ENCODE results near the gene XCL2. TPM values are rescaled to one million over a fixed set of nuclear protein-coding genes. Genes with fewer than 3 reads are reported as not detected.
A peak's percentile ranks its signal among the peaks of the same experiment; 100 is the strongest.

The XCL2 gene
- total RNA-seq, 1 experiment from 2014 or later = not detected

DNA sequence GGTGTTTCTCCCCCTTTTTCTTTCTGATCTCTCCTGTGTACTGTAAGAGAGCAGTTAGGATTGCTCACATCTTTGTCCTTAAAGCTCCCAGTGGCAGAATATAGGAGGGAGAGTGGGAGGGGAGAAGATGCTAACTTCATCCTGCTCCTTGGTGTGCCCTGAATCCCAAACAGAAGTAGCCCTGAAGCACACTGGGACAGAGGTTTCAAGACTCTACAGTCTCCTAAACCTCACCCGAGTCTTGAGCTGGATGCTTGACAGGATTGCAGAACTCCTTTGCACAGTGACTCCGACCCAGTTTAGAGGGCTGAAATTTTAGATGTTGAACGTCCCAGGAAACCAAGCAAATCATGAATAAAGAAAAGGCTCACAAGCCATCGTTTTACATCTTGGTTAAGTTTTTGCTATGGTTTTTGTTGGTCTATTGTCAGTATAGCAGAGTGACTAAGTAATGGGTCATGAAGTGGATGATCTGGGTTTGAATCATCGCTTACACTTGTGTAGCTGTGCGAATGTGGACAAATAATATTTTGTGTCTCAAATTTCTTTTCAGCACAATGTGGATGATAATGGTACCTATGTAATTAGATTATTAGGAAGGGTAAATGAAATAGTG, 37.5 kb downstream of the XCL2 start:
- no peak overlapping the region for H3K4me3 ChIP-seq (ENCODE audit: low read length)
- H2AFZ ChIP-seq (ENCODE audit: low read length) = no peak overlapping the region
- no peaks in the 10 kb centered on the region for H3K4me1 ChIP-seq (ENCODE audit: low read length)
- H4K20me1 ChIP-seq (ENCODE audit: insufficient read depth, low read depth, low read length) = no peaks in the 10 kb centered on the region
- H3K79me2 ChIP-seq (ENCODE audit: low read length) = no peaks in the 10 kb centered on the region
- no peak overlapping the region for H3K9ac ChIP-seq (ENCODE audit: low read length)
- no peaks in the 10 kb centered on the region for H3K9me3 ChIP-seq (ENCODE audit: low read length)
- H3K27me3 ChIP-seq (ENCODE audit: low read length) = no peaks in the 10 kb centered on the region
- no peaks in the 10 kb centered on the region for H3K9me2 ChIP-seq (replicated peaks; ENCODE audit: insufficient read depth, low read length)
- H3K4me2 ChIP-seq (ENCODE audit: low read depth, low read length, poor library complexity, severe bottlenecking) = no peak overlapping the region
- H3K27ac ChIP-seq (ENCODE audit: low read length) = no peak overlapping the region
- no peak for DNase-seq
- H3K36me3 ChIP-seq (ENCODE audit: insufficient read depth, low read length) = no peaks in the 10 kb centered on the region

DNA sequence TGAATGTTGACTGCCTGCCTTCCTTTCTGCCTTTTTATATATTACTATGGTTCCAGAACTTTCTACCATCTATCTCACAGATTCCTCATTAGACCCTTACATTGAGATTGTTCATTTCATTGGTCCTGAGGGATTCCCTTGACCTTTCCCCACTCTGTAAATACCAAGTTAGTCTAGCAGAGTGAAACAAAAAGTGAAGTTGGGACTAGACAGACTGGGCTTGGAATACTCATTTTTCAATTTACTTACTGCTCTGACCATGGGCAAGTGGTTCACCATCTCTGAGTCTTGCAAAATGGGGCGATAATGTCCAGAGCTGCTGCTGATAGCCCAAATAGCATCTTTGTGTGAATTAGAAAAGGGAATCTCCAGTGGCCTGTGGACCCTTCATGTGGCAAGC, 38.8 kb downstream of the XCL2 start:
- Histone ChIP-seq H2AFZ (ENCODE audit: low read length) (no peak overlapping the region), H3K9ac (ENCODE audit: low read length) (no peak overlapping the region), H3K9me2 (replicated peaks; ENCODE audit: insufficient read depth, low read length) (no peaks in the 10 kb centered on the region), H3K36me3 (ENCODE audit: insufficient read depth, low read length) (no peaks in the 10 kb centered on the region), H3K79me2 (ENCODE audit: low read length) (no peaks in the 10 kb centered on the region), H3K4me2 (ENCODE audit: low read depth, low read length, poor library complexity, severe bottlenecking) (no peak overlapping the region), H3K27ac (ENCODE audit: low read length) (no peak overlapping the region), H3K27me3 (ENCODE audit: low read length) (no peaks in the 10 kb centered on the region), H3K4me3 (ENCODE audit: low read length) (no peak overlapping the region), H3K4me1 (ENCODE audit: low read length) (no peaks in the 10 kb centered on the region), H4K20me1 (ENCODE audit: insufficient read depth, low read depth, low read length) (no peaks in the 10 kb centered on the region), H3K9me3 (ENCODE audit: low read length) (no peaks in the 10 kb centered on the region)
- no peak for DNase-seq

DNA sequence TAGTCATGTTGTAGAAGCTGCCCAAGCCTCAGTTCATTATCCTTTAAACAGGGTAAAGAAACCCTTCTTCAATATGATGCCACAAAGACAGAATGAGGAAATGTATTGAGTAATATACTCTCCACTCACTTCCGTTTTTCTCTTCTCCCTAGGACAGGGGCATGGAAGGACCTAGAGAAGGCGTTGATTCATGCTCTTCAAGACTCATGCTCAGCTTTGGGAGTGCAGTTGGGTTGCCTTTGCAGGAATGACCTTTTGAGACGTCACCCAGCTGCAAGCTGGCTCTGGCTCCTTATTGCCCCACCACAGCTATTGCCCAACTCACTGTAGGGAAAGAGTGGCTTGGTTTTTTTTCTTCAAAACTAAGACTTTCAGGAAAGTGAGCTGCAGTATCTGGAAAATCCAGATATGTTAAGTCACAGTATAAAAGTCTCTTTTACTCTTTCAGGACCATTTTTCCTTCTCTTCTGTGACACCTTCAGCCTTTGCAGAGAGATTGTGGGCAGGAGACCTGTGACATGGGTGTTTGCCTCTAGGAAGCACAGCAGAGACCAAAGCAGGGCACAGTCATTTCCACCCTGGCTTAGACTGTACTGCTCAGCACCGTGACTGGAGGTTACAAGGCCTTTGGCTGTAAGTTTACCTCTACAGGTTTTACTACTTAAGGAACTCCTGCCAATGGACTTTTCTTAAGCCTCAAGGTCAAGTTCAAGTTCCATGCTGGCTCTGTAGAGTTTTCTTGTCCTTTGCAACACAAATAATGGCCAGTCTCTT, 39.5 kb downstream of the XCL2 start:
- Histone ChIP-seq H4K20me1 (ENCODE audit: insufficient read depth, low read depth, low read length) (no peaks in the 10 kb centered on the region), H3K9ac (ENCODE audit: low read length) (no peak overlapping the region), H3K9me3 (ENCODE audit: low read length) (no peaks in the 10 kb centered on the region), H3K4me1 (ENCODE audit: low read length) (no peaks in the 10 kb centered on the region), H2AFZ (ENCODE audit: low read length) (no peak overlapping the region), H3K4me3 (ENCODE audit: low read length) (no peak overlapping the region), H3K4me2 (ENCODE audit: low read depth, low read length, poor library complexity, severe bottlenecking) (no peak overlapping the region), H3K27ac (ENCODE audit: low read length) (no peak overlapping the region), H3K9me2 (replicated peaks; ENCODE audit: insufficient read depth, low read length) (no peaks in the 10 kb centered on the region), H3K79me2 (ENCODE audit: low read length) (no peaks in the 10 kb centered on the region), H3K36me3 (ENCODE audit: insufficient read depth, low read length) (no peaks in the 10 kb centered on the region), H3K27me3 (ENCODE audit: low read length) (no peaks in the 10 kb centered on the region)
- peak; percentile 42 for DNase-seq

DNA sequence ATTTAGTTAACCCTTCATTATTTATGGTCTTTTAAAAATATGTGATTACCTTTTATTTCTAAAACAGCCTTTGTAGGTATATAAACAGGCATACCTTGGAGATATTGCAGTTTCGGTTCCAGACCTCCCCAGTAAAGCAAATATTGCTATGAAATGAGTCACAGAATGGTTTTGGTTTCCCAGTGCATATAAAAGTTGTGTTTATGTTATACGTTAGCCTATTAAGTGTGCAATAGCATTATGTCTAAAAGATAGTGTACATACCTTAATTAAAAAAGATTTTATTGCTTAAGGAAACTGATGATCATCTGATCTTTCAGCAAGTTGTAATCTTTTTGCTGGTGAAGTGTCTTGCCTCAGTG, 44.1 kb downstream of the XCL2 start:
- Histone ChIP-seq H3K27me3 (ENCODE audit: low read length) (0 out of 2 replicates have a peak, but pooled peaks cover 2% of the 10 kb centered on the region), H3K36me3 (ENCODE audit: insufficient read depth, low read length) (no peaks in the 10 kb centered on the region), H3K9me3 (ENCODE audit: low read length) (no peaks in the 10 kb centered on the region), H3K4me3 (ENCODE audit: low read length) (no peak overlapping the region), H2AFZ (ENCODE audit: low read length) (no peak overlapping the region), H4K20me1 (ENCODE audit: insufficient read depth, low read depth, low read length) (no peaks in the 10 kb centered on the region), H3K9me2 (replicated peaks; ENCODE audit: insufficient read depth, low read length) (no peaks in the 10 kb centered on the region), H3K4me1 (ENCODE audit: low read length) (no peaks in the 10 kb centered on the region), H3K27ac (ENCODE audit: low read length) (no peak overlapping the region), H3K79me2 (ENCODE audit: low read length) (no peaks in the 10 kb centered on the region), H3K9ac (ENCODE audit: low read length) (no peak overlapping the region), H3K4me2 (ENCODE audit: low read depth, low read length, poor library complexity, severe bottlenecking) (no peak overlapping the region)
- no peak for DNase-seq

DNA sequence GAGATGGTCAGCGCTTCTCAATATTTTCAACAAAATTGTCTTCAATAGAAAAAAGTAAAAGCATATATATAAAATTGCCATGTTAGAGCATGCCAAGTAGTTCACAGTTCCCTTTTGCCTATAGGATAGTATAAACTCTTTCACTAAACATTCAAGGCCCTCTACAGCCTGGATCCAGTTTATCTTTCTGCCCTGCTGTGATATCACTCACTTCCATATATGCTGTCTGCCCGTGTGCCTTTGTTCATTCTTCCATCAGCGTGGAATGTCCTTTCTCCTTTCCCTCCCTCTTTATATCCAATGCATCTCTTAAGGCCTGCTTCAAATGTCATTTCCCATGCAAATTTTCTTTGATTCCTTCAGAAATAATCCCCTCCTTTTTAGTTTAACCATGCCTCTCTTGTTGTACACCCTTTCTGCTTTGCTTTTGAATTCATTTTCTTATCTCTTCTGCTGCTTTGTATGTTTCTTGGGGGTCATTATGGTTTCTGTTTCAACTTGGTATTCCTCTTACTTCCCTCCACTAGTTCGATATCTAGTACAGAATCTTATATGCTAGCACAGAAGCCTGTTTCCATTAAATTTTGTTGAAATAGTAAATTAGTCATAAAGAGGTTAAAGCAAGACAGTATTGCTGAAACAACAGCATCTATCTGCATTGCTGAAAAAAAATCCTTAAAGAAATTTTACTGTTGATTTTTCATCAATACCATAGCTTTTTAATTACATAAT, 44.7 kb downstream of the XCL2 start:
- no peak overlapping the region for H3K4me2 ChIP-seq (ENCODE audit: low read depth, low read length, poor library complexity, severe bottlenecking)
- no peaks in the 10 kb centered on the region for H3K79me2 ChIP-seq (ENCODE audit: low read length)
- no peak overlapping the region for H3K9ac ChIP-seq (ENCODE audit: low read length)
- no peaks in the 10 kb centered on the region for H3K9me2 ChIP-seq (replicated peaks; ENCODE audit: insufficient read depth, low read length)
- no peak overlapping the region for H3K4me3 ChIP-seq (ENCODE audit: low read length)
- no peak overlapping the region for H2AFZ ChIP-seq (ENCODE audit: low read length)
- H3K4me1 ChIP-seq (ENCODE audit: low read length) = no peaks in the 10 kb centered on the region
- no peak overlapping the region for H3K27ac ChIP-seq (ENCODE audit: low read length)
- no peaks in the 10 kb centered on the region for H3K9me3 ChIP-seq (ENCODE audit: low read length)
- H4K20me1 ChIP-seq (ENCODE audit: insufficient read depth, low read depth, low read length) = no peaks in the 10 kb centered on the region
- H3K36me3 ChIP-seq (ENCODE audit: insufficient read depth, low read length) = no peaks in the 10 kb centered on the region
- 0 out of 2 replicates have a peak, but pooled peaks cover 2% of the 10 kb centered on the region for H3K27me3 ChIP-seq (ENCODE audit: low read length)
- DNase-seq = no peak

DNA sequence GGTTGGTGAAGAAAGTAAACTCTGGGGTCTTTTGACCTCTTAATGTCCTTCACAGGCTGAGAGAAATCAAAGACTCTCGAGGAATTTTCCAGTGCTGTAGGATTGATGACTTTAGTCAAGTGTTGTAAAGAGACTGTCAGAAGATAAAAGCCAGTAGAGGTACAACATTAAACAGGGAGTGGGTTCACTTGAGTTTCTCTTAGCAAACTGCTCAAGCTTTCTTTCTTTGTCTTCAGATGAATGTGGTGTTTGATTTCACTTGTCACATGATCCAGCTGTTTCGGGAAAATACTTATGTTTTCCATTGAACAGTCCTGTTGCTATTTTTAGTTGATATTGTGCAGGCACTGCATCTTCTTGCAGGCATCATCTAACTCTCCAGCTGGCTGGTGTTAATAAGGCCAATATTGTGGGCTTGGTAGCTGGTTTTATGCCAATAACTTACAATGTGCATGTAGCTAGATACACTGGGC, 45.6 kb downstream of the XCL2 start:
- no peak overlapping the region for H3K4me2 ChIP-seq (ENCODE audit: low read depth, low read length, poor library complexity, severe bottlenecking)
- no peak overlapping the region for H2AFZ ChIP-seq (ENCODE audit: low read length)
- no peaks in the 10 kb centered on the region for H3K4me1 ChIP-seq (ENCODE audit: low read length)
- 0 out of 2 replicates have a peak, but pooled peaks cover 2% of the 10 kb centered on the region for H3K27me3 ChIP-seq (ENCODE audit: low read length)
- no peaks in the 10 kb centered on the region for H3K9me3 ChIP-seq (ENCODE audit: low read length)
- no peaks in the 10 kb centered on the region for H3K36me3 ChIP-seq (ENCODE audit: insufficient read depth, low read length)
- H4K20me1 ChIP-seq (ENCODE audit: insufficient read depth, low read depth, low read length) = no peaks in the 10 kb centered on the region
- H3K9ac ChIP-seq (ENCODE audit: low read length) = no peak overlapping the region
- DNase-seq = no peak
- no peaks in the 10 kb centered on the region for H3K9me2 ChIP-seq (replicated peaks; ENCODE audit: insufficient read depth, low read length)
- no peaks in the 10 kb centered on the region for H3K79me2 ChIP-seq (ENCODE audit: low read length)
- H3K4me3 ChIP-seq (ENCODE audit: low read length) = no peak overlapping the region
- no peak overlapping the region for H3K27ac ChIP-seq (ENCODE audit: low read length)

DNA sequence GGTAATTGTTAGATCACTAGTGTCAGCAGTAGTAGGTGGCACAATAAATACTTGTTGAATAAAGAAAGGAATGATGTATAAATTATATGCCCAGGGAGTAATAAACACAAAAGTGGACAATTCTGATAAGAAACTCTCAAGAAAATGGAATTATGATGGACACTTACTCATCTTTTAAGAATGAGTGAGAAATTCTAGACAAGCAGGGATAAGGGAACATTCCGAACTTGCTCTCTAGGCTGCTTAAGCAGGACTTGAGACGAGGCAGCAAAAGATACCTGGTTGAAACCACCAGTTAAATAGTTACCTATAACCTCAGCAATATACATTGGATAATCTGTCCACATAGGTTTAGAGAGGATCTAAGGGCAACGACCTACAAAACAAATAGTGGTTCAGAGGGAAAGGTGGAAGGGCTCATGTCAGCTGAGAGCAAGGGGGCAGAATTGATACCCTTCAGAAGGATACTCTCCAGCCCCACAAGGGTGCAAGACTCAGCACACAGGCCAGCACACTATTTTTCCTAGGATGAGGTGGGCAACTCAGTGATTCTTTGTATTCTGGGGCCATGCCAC, 46.3 kb downstream of the XCL2 start:
- no peaks in the 10 kb centered on the region for H3K79me2 ChIP-seq (ENCODE audit: low read length)
- H3K27ac ChIP-seq (ENCODE audit: low read length) = no peak overlapping the region
- H3K4me3 ChIP-seq (ENCODE audit: low read length) = no peak overlapping the region
- H3K4me2 ChIP-seq (ENCODE audit: low read depth, low read length, poor library complexity, severe bottlenecking) = no peak overlapping the region
- DNase-seq = no peak
- H4K20me1 ChIP-seq (ENCODE audit: insufficient read depth, low read depth, low read length) = no peaks in the 10 kb centered on the region
- H3K4me1 ChIP-seq (ENCODE audit: low read length) = no peaks in the 10 kb centered on the region
- 0 out of 2 replicates have a peak, but pooled peaks cover 2% of the 10 kb centered on the region for H3K27me3 ChIP-seq (ENCODE audit: low read length)
- no peak overlapping the region for H3K9ac ChIP-seq (ENCODE audit: low read length)
- no peaks in the 10 kb centered on the region for H3K9me2 ChIP-seq (replicated peaks; ENCODE audit: insufficient read depth, low read length)
- no peaks in the 10 kb centered on the region for H3K9me3 ChIP-seq (ENCODE audit: low read length)
- H3K36me3 ChIP-seq (ENCODE audit: insufficient read depth, low read length) = no peaks in the 10 kb centered on the region
- no peak overlapping the region for H2AFZ ChIP-seq (ENCODE audit: low read length)

Measured in Karpas-422 (cell line).